Measurements from ENCODE around the gene DCUN1D3.
A peak's percentile ranks its signal among the peaks of the same experiment; 100 is the strongest.
"Not testable (repeated sequence)": the region's sequence is repeated elsewhere in the genome, so short reads cannot be mapped to it uniquely, and the experiment has no call there.

DCUN1D3 gene

GRCh38 chr16:20900299-20901067 lies at the start of gene DCUN1D3, which contains the start of gene LYRM1:
TSS of gene DCUN1D3 (minus strand) at chr16:20900358. CDS start at chr16:20862538, 37,820 bp downstream.
TSS of gene LYRM1 (plus strand) at chr16:20900771. CDS start at chr16:20915556, 14,785 bp downstream.
- Histone ChIP-seq H3K36me3 (ENCODE audit: control insufficient read depth in 1 of 2, insufficient read depth in 2 of 2, low read length in 2 of 2) (peaks cover 3 to 4% of the 10 kb centered on the region in 2 donors), H3K27me3 (ENCODE audit: low read depth, low read length) (no peaks in the 10 kb centered on the region), H3K4me1 (ENCODE audit: control insufficient read depth in 1 of 2, insufficient read depth in 2 of 2, low read length in 2 of 2) (peaks cover 33 to 39% of the 10 kb centered on the region in 2 donors), H3K4me3 (ENCODE audit: low read depth in 1 of 2, low read length in 2 of 2) (peak within 1 kb of the TSS; percentile 80 to 88), H3K27ac (ENCODE audit: low read length) (peak within 1 kb of the TSS; percentile 99), H3K9me3 (ENCODE audit: control insufficient read depth in 1 of 2, low read length in 2 of 2) (no peaks in the 10 kb centered on the region)

GRCh38 chr16:20949660-20950059 lies 49.5 kb upstream of the DCUN1D3 start:
- H3K27me3 ChIP-seq (ENCODE audit: low read depth, low read length) = no peaks in the 10 kb centered on the region
- no peak overlapping the region for H3K27ac ChIP-seq (ENCODE audit: low read length)

GRCh38 chr16:20948444-20948843 lies 48.3 kb upstream of the DCUN1D3 start:
- no peaks in the 10 kb centered on the region for H3K36me3 ChIP-seq (ENCODE audit: control insufficient read depth in 1 of 2, insufficient read depth in 2 of 2, low read length in 2 of 2)
- H3K27ac ChIP-seq (ENCODE audit: low read length) = no peak overlapping the region
- no peaks in the 10 kb centered on the region for H3K27me3 ChIP-seq (ENCODE audit: low read depth, low read length)
- H3K9me3 ChIP-seq (ENCODE audit: control insufficient read depth in 1 of 2, low read length in 2 of 2) = no peaks in the 10 kb centered on the region
- H3K4me1 ChIP-seq (ENCODE audit: control insufficient read depth in 1 of 2, insufficient read depth in 2 of 2, low read length in 2 of 2) = no peaks in the 10 kb centered on the region
- H3K4me3 ChIP-seq (ENCODE audit: low read depth in 1 of 2, low read length in 2 of 2) = no peak overlapping the region

More at GRCh38 chr16:20949660-20950059, 49.5 kb upstream of the DCUN1D3 start:
- H3K4me1 ChIP-seq (ENCODE audit: control insufficient read depth in 1 of 2, insufficient read depth in 2 of 2, low read length in 2 of 2) = no peaks in the 10 kb centered on the region
- H3K4me3 ChIP-seq (ENCODE audit: low read depth in 1 of 2, low read length in 2 of 2) = no peak overlapping the region
- H3K36me3 ChIP-seq (ENCODE audit: control insufficient read depth in 1 of 2, insufficient read depth in 2 of 2, low read length in 2 of 2) = no peaks in the 10 kb centered on the region
- no peaks in the 10 kb centered on the region for H3K9me3 ChIP-seq (ENCODE audit: control insufficient read depth in 1 of 2, low read length in 2 of 2)

GRCh38 chr16:20946015-20946629 lies 46.0 kb upstream of the DCUN1D3 start:
- H3K9me3 ChIP-seq (ENCODE audit: control insufficient read depth in 1 of 2, low read length in 2 of 2) = no peaks in the 10 kb centered on the region
- H3K27ac ChIP-seq (ENCODE audit: low read length) = no peak overlapping the region
- no peaks in the 10 kb centered on the region for H3K36me3 ChIP-seq (ENCODE audit: control insufficient read depth in 1 of 2, insufficient read depth in 2 of 2, low read length in 2 of 2)
- no peaks in the 10 kb centered on the region for H3K27me3 ChIP-seq (ENCODE audit: low read depth, low read length)
- H3K4me3 ChIP-seq (ENCODE audit: low read depth in 1 of 2, low read length in 2 of 2) = no peak overlapping the region
- H3K4me1 ChIP-seq (ENCODE audit: control insufficient read depth in 1 of 2, insufficient read depth in 2 of 2, low read length in 2 of 2) = no peaks in the 10 kb centered on the region

- H3K4me1 ChIP-seq (ENCODE audit: control insufficient read depth in 1 of 2, insufficient read depth in 2 of 2, low read length in 2 of 2); H3K27ac ChIP-seq (ENCODE audit: low read length); H3K9me3 ChIP-seq (ENCODE audit: control insufficient read depth in 1 of 2, low read length in 2 of 2); H3K36me3 ChIP-seq (ENCODE audit: control insufficient read depth in 1 of 2, insufficient read depth in 2 of 2, low read length in 2 of 2); H3K4me3 ChIP-seq (ENCODE audit: low read depth in 1 of 2, low read length in 2 of 2); H3K27me3 ChIP-seq (ENCODE audit: low read depth, low read length): not testable (repeated sequence)
Measured at GRCh38 chr16:20945575-20945875, 45.4 kb upstream of the DCUN1D3 start.

- Histone ChIP-seq H3K4me3 (ENCODE audit: low read depth in 1 of 2, low read length in 2 of 2) (no peak overlapping the region), H3K27me3 (ENCODE audit: low read depth, low read length) (no peaks in the 10 kb centered on the region), H3K36me3 (ENCODE audit: control insufficient read depth in 1 of 2, insufficient read depth in 2 of 2, low read length in 2 of 2) (no peaks in the 10 kb centered on the region), H3K9me3 (ENCODE audit: control insufficient read depth in 1 of 2, low read length in 2 of 2) (no peaks in the 10 kb centered on the region), H3K4me1 (ENCODE audit: control insufficient read depth in 1 of 2, insufficient read depth in 2 of 2, low read length in 2 of 2) (no peaks in the 10 kb centered on the region), H3K27ac (ENCODE audit: low read length) (no peak overlapping the region)
Measured at GRCh38 chr16:20944861-20945574, 44.9 kb upstream of the DCUN1D3 start.

- Histone ChIP-seq H3K27me3 (ENCODE audit: low read depth, low read length) (no peaks in the 10 kb centered on the region), H3K36me3 (ENCODE audit: control insufficient read depth in 1 of 2, insufficient read depth in 2 of 2, low read length in 2 of 2) (no peaks in the 10 kb centered on the region), H3K4me3 (ENCODE audit: low read depth in 1 of 2, low read length in 2 of 2) (no peak overlapping the region), H3K4me1 (ENCODE audit: control insufficient read depth in 1 of 2, insufficient read depth in 2 of 2, low read length in 2 of 2) (no peaks in the 10 kb centered on the region), H3K9me3 (ENCODE audit: control insufficient read depth in 1 of 2, low read length in 2 of 2) (no peaks in the 10 kb centered on the region), H3K27ac (ENCODE audit: low read length) (no peak overlapping the region)
Measured at GRCh38 chr16:20942256-20942655, 42.1 kb upstream of the DCUN1D3 start.

- H3K36me3 ChIP-seq (ENCODE audit: control insufficient read depth in 1 of 2, insufficient read depth in 2 of 2, low read length in 2 of 2) = no peaks in the 10 kb centered on the region
- no peaks in the 10 kb centered on the region for H3K9me3 ChIP-seq (ENCODE audit: control insufficient read depth in 1 of 2, low read length in 2 of 2)
- no peak overlapping the region for H3K4me3 ChIP-seq (ENCODE audit: low read depth in 1 of 2, low read length in 2 of 2)
- no peaks in the 10 kb centered on the region for H3K4me1 ChIP-seq (ENCODE audit: control insufficient read depth in 1 of 2, insufficient read depth in 2 of 2, low read length in 2 of 2)
- no peak overlapping the region for H3K27ac ChIP-seq (ENCODE audit: low read length)
- no peaks in the 10 kb centered on the region for H3K27me3 ChIP-seq (ENCODE audit: low read depth, low read length)
Measured at GRCh38 chr16:20941636-20941926, 41.4 kb upstream of the DCUN1D3 start.

GRCh38 chr16:20940871-20941635 lies 40.9 kb upstream of the DCUN1D3 start:
- Histone ChIP-seq H3K9me3 (ENCODE audit: control insufficient read depth in 1 of 2, low read length in 2 of 2) (no peaks in the 10 kb centered on the region), H3K27ac (ENCODE audit: low read length) (no peak overlapping the region), H3K36me3 (ENCODE audit: control insufficient read depth in 1 of 2, insufficient read depth in 2 of 2, low read length in 2 of 2) (no peaks in the 10 kb centered on the region), H3K4me3 (ENCODE audit: low read depth in 1 of 2, low read length in 2 of 2) (no peak overlapping the region), H3K27me3 (ENCODE audit: low read depth, low read length) (no peaks in the 10 kb centered on the region), H3K4me1 (ENCODE audit: control insufficient read depth in 1 of 2, insufficient read depth in 2 of 2, low read length in 2 of 2) (no peaks in the 10 kb centered on the region)

- no peaks in the 10 kb centered on the region for H3K36me3 ChIP-seq (ENCODE audit: control insufficient read depth in 1 of 2, insufficient read depth in 2 of 2, low read length in 2 of 2)
- no peak overlapping the region for H3K27ac ChIP-seq (ENCODE audit: low read length)
- no peaks in the 10 kb centered on the region for H3K4me1 ChIP-seq (ENCODE audit: control insufficient read depth in 1 of 2, insufficient read depth in 2 of 2, low read length in 2 of 2)
- H3K27me3 ChIP-seq (ENCODE audit: low read depth, low read length) = no peaks in the 10 kb centered on the region
- no peak overlapping the region for H3K4me3 ChIP-seq (ENCODE audit: low read depth in 1 of 2, low read length in 2 of 2)
- no peaks in the 10 kb centered on the region for H3K9me3 ChIP-seq (ENCODE audit: control insufficient read depth in 1 of 2, low read length in 2 of 2)
Measured at GRCh38 chr16:20939611-20940010, 39.5 kb upstream of the DCUN1D3 start.

GRCh38 chr16:20938426-20938825 lies 38.3 kb upstream of the DCUN1D3 start:
- Histone ChIP-seq H3K4me3 (ENCODE audit: low read depth in 1 of 2, low read length in 2 of 2) (no peak overlapping the region), H3K36me3 (ENCODE audit: control insufficient read depth in 1 of 2, insufficient read depth in 2 of 2, low read length in 2 of 2) (no peaks in the 10 kb centered on the region), H3K27ac (ENCODE audit: low read length) (no peak overlapping the region), H3K4me1 (ENCODE audit: control insufficient read depth in 1 of 2, insufficient read depth in 2 of 2, low read length in 2 of 2) (no peaks in the 10 kb centered on the region), H3K27me3 (ENCODE audit: low read depth, low read length) (no peaks in the 10 kb centered on the region), H3K9me3 (ENCODE audit: control insufficient read depth in 1 of 2, low read length in 2 of 2) (no peaks in the 10 kb centered on the region)

Measured in muscle layer of duodenum (tissue), 2 donors.